Epithelial cell of esophagus (primary cell): ENCODE results near the gene SLC25A33.
"Not testable (repeated sequence)": the region's sequence is repeated elsewhere in the genome, so short reads cannot be mapped to it uniquely, and the experiment has no call there.

Source experiments
- DNase-seq: peaks from one replicate; pipeline ENCODE4 v3.0.0; 2010; ENCODE audit warnings: low read depth
- H3K4me3 ChIP-seq: 2 replicates; pipeline ENCODE4 v1.5.1; 2011; ENCODE audit warnings: mild to moderate bottlenecking, low read length, control low read depth
- TF ChIP-seq, protein P1 (sequence below): IDR thresholded peaks from 2 replicates; pipeline ENCODE4 v1.5.1; 2011; ENCODE audit warnings: low read depth, mild to moderate bottlenecking, low read length, control low read depth, inconsistent platforms; ENCODE audit not compliant: insufficient read depth; ENCODE audit errors: missing control alignments

Gene SLC25A33

DNA sequence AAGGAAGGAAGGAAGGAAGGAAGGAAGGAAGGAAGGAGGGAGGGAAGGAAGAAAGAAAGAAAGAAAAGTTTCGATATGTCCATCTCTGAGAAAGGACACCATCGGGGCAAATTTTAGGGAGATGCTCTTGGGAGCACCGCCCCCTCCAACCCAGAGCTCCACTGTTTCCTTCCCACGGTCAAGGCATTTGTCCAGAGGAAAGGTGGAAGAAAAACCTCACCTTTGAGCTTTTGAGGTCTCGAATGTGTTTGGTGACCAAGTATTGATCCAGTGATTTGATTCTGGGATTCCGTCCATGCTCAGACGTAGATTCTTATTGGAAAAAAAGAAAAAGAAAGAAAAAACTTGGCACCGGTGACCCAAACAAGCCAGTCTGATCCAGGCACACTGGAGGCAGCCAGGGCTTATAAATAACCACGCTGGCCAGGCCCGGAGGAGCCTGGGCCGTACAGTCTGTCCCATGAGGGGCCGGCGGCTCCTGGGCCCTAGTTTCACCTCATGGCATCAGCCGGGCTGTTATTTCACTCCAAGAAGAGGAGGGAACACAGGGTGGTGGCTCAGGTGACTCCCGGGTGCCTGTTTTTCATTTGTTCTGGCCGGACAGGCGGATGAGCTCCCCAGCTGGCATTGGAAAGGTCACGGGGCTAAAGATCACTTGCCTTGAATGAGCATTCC lies 36.1 kb upstream of the SLC25A33 start:
- DNase-seq = no peak
- no peak overlapping the region for H3K4me3 ChIP-seq
- TF ChIP-seq, protein P1, sequence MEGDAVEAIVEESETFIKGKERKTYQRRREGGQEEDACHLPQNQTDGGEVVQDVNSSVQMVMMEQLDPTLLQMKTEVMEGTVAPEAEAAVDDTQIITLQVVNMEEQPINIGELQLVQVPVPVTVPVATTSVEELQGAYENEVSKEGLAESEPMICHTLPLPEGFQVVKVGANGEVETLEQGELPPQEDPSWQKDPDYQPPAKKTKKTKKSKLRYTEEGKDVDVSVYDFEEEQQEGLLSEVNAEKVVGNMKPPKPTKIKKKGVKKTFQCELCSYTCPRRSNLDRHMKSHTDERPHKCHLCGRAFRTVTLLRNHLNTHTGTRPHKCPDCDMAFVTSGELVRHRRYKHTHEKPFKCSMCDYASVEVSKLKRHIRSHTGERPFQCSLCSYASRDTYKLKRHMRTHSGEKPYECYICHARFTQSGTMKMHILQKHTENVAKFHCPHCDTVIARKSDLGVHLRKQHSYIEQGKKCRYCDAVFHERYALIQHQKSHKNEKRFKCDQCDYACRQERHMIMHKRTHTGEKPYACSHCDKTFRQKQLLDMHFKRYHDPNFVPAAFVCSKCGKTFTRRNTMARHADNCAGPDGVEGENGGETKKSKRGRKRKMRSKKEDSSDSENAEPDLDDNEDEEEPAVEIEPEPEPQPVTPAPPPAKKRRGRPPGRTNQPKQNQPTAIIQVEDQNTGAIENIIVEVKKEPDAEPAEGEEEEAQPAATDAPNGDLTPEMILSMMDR = no peak

DNA sequence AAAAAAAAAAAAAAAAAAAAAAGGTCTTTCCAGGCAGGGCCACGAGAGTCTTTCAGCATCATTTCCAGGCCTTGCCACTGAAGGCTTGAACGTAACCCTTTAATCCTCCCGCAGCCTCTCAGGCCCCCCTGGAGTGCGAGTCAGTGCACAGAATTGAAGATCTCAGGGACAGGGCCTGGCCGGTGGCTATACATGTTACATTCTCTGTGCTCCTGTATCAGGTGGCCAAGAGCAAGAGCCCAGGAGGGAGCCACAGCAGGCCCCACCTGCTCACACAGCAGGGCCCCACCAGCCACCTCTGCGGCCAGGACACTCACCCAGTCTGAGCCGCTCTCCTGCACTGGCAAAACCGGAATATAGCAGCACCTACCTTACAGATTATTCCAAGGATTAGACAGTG lies 34.1 kb upstream of the SLC25A33 start:
- no peak for DNase-seq
- TF ChIP-seq, protein P1 = no peak
- H3K4me3 ChIP-seq = no peak overlapping the region

GRCh38 chr1:9506901-9507300 lies 32.4 kb upstream of the SLC25A33 start:
- DNase-seq = no peak
- H3K4me3 ChIP-seq = no peak overlapping the region
- TF ChIP-seq, protein P1 = no peak

GRCh38 chr1:9510130-9510529 lies 29.1 kb upstream of the SLC25A33 start:
- TF ChIP-seq, protein P1 = no peak
- no peak for DNase-seq
- no peak overlapping the region for H3K4me3 ChIP-seq

GRCh38 chr1:9515550-9515949 lies 23.7 kb upstream of the SLC25A33 start:
- not testable (repeated sequence) for DNase-seq, H3K4me3 ChIP-seq

GRCh38 chr1:9518454-9518998 lies 20.7 kb upstream of the SLC25A33 start:
- H3K4me3 ChIP-seq = no peak overlapping the region
- no peak for DNase-seq
- TF ChIP-seq, protein P1 = no peak

DNA sequence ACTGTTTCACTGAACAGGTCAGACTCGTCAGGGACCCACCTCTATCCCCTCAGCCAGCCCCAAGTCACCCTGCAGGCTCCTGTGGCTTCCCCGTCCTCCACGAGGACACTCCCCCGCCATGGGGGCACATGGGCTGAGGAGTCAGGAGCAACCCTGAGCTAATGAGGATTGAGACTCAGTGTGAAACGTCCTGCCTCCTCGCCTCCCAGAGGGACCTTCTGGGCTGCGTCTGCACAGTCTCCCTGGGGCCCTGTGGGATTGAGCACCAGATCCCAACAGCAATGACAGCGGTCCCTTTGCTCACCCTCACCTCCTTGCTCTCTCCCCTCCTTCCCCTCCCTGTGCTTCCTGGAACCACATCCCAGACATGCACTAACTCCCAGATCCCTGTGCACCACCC lies 18.9 kb upstream of the SLC25A33 start:
- no peak overlapping the region for H3K4me3 ChIP-seq
- DNase-seq = no peak
- TF ChIP-seq, protein P1 = no peak

- peak; percentile 59 for DNase-seq
- H3K4me3 ChIP-seq = no peak overlapping the region
- TF ChIP-seq, protein P1 = no peak
Measured at GRCh38 chr1:9529190-9529589, 10.1 kb upstream of the SLC25A33 start.
